Esophagus squamous epithelium (tissue), 4 donors: ENCODE measurements around the gene BCAR3.

Experiments used
- POLR2A ChIP-seq, 4 donors: fragments of 450-650 bp; IDR thresholded peaks; one replicate each; pipeline ENCODE4 v1.6.1; 2017; ENCODE audit warnings: antibody characterized with exemption in 4 of 4, mild to moderate bottlenecking in 4 of 4, moderate library complexity in 3 of 4
- TF ChIP-seq, protein P1 (sequence below), 6 experiments: fragments of 450-650 bp in 4 of 6; fragments of 200-600 bp in 2 of 6; sonication (generic) in 2 of 6; IDR thresholded peaks; one replicate each; pipeline ENCODE4 v1.5.1; 2016 to 2019; ENCODE audit warnings: antibody characterized with exemption in 6 of 6, mild to moderate bottlenecking in 4 of 6, moderate library complexity in 4 of 6

GRCh38 chr1:93658188-93658587, 23.4 kb downstream of the BCAR3 start:
- TF ChIP-seq, protein P1, sequence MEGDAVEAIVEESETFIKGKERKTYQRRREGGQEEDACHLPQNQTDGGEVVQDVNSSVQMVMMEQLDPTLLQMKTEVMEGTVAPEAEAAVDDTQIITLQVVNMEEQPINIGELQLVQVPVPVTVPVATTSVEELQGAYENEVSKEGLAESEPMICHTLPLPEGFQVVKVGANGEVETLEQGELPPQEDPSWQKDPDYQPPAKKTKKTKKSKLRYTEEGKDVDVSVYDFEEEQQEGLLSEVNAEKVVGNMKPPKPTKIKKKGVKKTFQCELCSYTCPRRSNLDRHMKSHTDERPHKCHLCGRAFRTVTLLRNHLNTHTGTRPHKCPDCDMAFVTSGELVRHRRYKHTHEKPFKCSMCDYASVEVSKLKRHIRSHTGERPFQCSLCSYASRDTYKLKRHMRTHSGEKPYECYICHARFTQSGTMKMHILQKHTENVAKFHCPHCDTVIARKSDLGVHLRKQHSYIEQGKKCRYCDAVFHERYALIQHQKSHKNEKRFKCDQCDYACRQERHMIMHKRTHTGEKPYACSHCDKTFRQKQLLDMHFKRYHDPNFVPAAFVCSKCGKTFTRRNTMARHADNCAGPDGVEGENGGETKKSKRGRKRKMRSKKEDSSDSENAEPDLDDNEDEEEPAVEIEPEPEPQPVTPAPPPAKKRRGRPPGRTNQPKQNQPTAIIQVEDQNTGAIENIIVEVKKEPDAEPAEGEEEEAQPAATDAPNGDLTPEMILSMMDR (IDR thresholded peaks at IDR 0.05) = no peak
- no peak for TF ChIP-seq POLR2A (IDR thresholded peaks at IDR 0.05)
